ENCODE measurements around the gene TRIM17.

TRIM17 gene

GRCh38 chr1:228366866-228367741 lies 49.6 kb downstream of the TRIM17 start:
- H3K4me2 ChIP-seq, result no peak overlapping the region

GRCh38 chr1:228366062-228366865 lies 50.4 kb downstream of the TRIM17 start:
- H3K27ac ChIP-seq, result no peak overlapping the region
- H3K4me1 ChIP-seq (ENCODE audit: low read depth, poor library complexity, severe bottlenecking), result no peaks in the 10 kb centered on the region
- no peak for TF ChIP-seq CTCF (conservative IDR thresholded peaks at IDR 0.05; ENCODE audit: low read depth, low read length)
- H3K9ac ChIP-seq, result no peak overlapping the region
- H3K36me3 ChIP-seq (ENCODE audit: insufficient read depth), result no peaks in the 10 kb centered on the region
- H4K20me1 ChIP-seq (ENCODE audit: insufficient read depth), result no peaks in the 10 kb centered on the region
- H3K27me3 ChIP-seq (ENCODE audit: insufficient read depth, low read depth), result peaks cover 6% of the 10 kb centered on the region; the same call in 1 of the 2 replicates
- H2AFZ ChIP-seq (ENCODE audit: low read depth), result no peak overlapping the region
- no peak overlapping the region for H3K4me3 ChIP-seq (IDR thresholded peaks at IDR 0.05; ENCODE audit: insufficient read depth, low read depth, low read length)
- H3K79me2 ChIP-seq (ENCODE audit: insufficient read depth, low read depth), result no peaks in the 10 kb centered on the region
- H3K4me2 ChIP-seq, result no peak overlapping the region

More at GRCh38 chr1:228366866-228367741, 49.6 kb downstream of the TRIM17 start:
- Histone ChIP-seq H3K4me3 (IDR thresholded peaks at IDR 0.05; ENCODE audit: insufficient read depth, low read depth, low read length) (no peak overlapping the region), H3K27ac (no peak overlapping the region), H3K9ac (no peak overlapping the region), H4K20me1 (ENCODE audit: insufficient read depth) (no peaks in the 10 kb centered on the region), H3K4me1 (ENCODE audit: low read depth, poor library complexity, severe bottlenecking) (no peaks in the 10 kb centered on the region), H3K27me3 (ENCODE audit: insufficient read depth, low read depth) (peaks cover 6% of the 10 kb centered on the region; the same call in 1 of the 2 replicates), H2AFZ (ENCODE audit: low read depth) (no peak overlapping the region), H3K36me3 (ENCODE audit: insufficient read depth) (no peaks in the 10 kb centered on the region), H3K79me2 (ENCODE audit: insufficient read depth, low read depth) (no peaks in the 10 kb centered on the region)
- no peak for TF ChIP-seq CTCF (conservative IDR thresholded peaks at IDR 0.05; ENCODE audit: low read depth, low read length)

- H3K79me2 ChIP-seq (ENCODE audit: insufficient read depth, low read depth), result no peaks in the 10 kb centered on the region
- peaks cover 6% of the 10 kb centered on the region; the same call in 1 of the 2 replicates for H3K27me3 ChIP-seq (ENCODE audit: insufficient read depth, low read depth)
- H3K9ac ChIP-seq, result no peak overlapping the region
- H3K27ac ChIP-seq, result no peak overlapping the region
- no peak overlapping the region for H3K4me2 ChIP-seq
- H2AFZ ChIP-seq (ENCODE audit: low read depth), result no peak overlapping the region
- no peaks in the 10 kb centered on the region for H3K4me1 ChIP-seq (ENCODE audit: low read depth, poor library complexity, severe bottlenecking)
- H3K36me3 ChIP-seq (ENCODE audit: insufficient read depth), result no peaks in the 10 kb centered on the region
- no peak for TF ChIP-seq CTCF (conservative IDR thresholded peaks at IDR 0.05; ENCODE audit: low read depth, low read length)
- no peaks in the 10 kb centered on the region for H4K20me1 ChIP-seq (ENCODE audit: insufficient read depth)
- no peak overlapping the region for H3K4me3 ChIP-seq (IDR thresholded peaks at IDR 0.05; ENCODE audit: insufficient read depth, low read depth, low read length)
These were observed 51.2 kb downstream of the TRIM17 start for GRCh38 chr1:228365271-228366061.

- no peak overlapping the region for H3K4me3 ChIP-seq (IDR thresholded peaks at IDR 0.05; ENCODE audit: insufficient read depth, low read depth, low read length)
- no peaks in the 10 kb centered on the region for H4K20me1 ChIP-seq (ENCODE audit: insufficient read depth)
- no peaks in the 10 kb centered on the region for H3K4me1 ChIP-seq (ENCODE audit: low read depth, poor library complexity, severe bottlenecking)
- H2AFZ ChIP-seq (ENCODE audit: low read depth), result no peak overlapping the region
- TF ChIP-seq CTCF (conservative IDR thresholded peaks at IDR 0.05; ENCODE audit: low read depth, low read length), result no peak
- H3K79me2 ChIP-seq (ENCODE audit: insufficient read depth, low read depth), result no peaks in the 10 kb centered on the region
- no peak overlapping the region for H3K9ac ChIP-seq
- H3K4me2 ChIP-seq, result no peak overlapping the region
- no peak overlapping the region for H3K27ac ChIP-seq
- peaks cover 6% of the 10 kb centered on the region; the same call in 1 of the 2 replicates for H3K27me3 ChIP-seq (ENCODE audit: insufficient read depth, low read depth)
- no peaks in the 10 kb centered on the region for H3K36me3 ChIP-seq (ENCODE audit: insufficient read depth)
These were observed 51.9 kb downstream of the TRIM17 start for GRCh38 chr1:228364706-228365213.

Measured in KMS-11 (cell line).